SK-N-SH (cell line): ENCODE data around the gene TBC1D1.

Experiments
- CHD2 ChIP-seq: fragments of 150-350 bp; IDR thresholded peaks from 2 replicates; pipeline ENCODE4 v1.6.1; 2018; ENCODE audit warnings: low read length; ENCODE audit not compliant: partially characterized antibody
- FOSL2 ChIP-seq: IDR thresholded peaks from 2 replicates; pipeline ENCODE4 v1.4.0; 2012; ENCODE audit warnings: low read depth, mild to moderate bottlenecking, moderate library complexity, borderline replicate concordance
- GATA2 ChIP-seq: sonication (generic); formaldehyde crosslinking; IDR thresholded peaks from 2 replicates; pipeline ENCODE4 v1.5.0; 2020; ENCODE audit warnings: mild to moderate bottlenecking, missing genetic modification reagents
- JUND ChIP-seq: IDR thresholded peaks from 2 replicates; pipeline ENCODE4 v1.4.0; 2012
- NFIC ChIP-seq: IDR thresholded peaks from 2 replicates; pipeline ENCODE4 v1.4.0; 2012; ENCODE audit warnings: borderline replicate concordance
- NRF1 ChIP-seq: IDR thresholded peaks from 2 replicates; pipeline ENCODE4 v1.6.1; 2012; ENCODE audit warnings: low read depth, mild to moderate bottlenecking, low read length
- POLR2AphosphoS5 ChIP-seq: IDR thresholded peaks from 2 replicates; pipeline ENCODE4 v1.6.1; 2012; ENCODE audit warnings: low read depth, low read length
- RCOR1 ChIP-seq: fragments of 150-350 bp; IDR thresholded peaks from 2 replicates; pipeline ENCODE4 v1.6.1; 2017; ENCODE audit warnings: antibody characterized with exemption, low read length
- RXRA ChIP-seq: IDR thresholded peaks from 2 replicates; pipeline ENCODE4 v1.4.0; 2012; ENCODE audit warnings: low read depth, mild to moderate bottlenecking, borderline replicate concordance
- SMC3 ChIP-seq: IDR thresholded peaks from 2 replicates; pipeline ENCODE4 v1.6.1; 2012; ENCODE audit warnings: low read depth, low read length, improper control_type of control experiment
- TAF1 ChIP-seq: IDR thresholded peaks from 2 replicates; pipeline ENCODE4 v1.6.1; 2012; ENCODE audit warnings: low read depth, mild to moderate bottlenecking, low read length, moderate library complexity, borderline replicate concordance
- TF ChIP-seq, protein P1 (sequence below): fragments of 200-600 bp; sonication (generic); IDR thresholded peaks from 2 replicates; pipeline ENCODE4 v1.6.1; 2017; ENCODE audit warnings: antibody characterized with exemption, mild to moderate bottlenecking, moderate library complexity
- TF ChIP-seq, protein P2 (sequence below): fragments of 150-350 bp; IDR thresholded peaks from 2 replicates; pipeline ENCODE4 v1.6.1; 2017; ENCODE audit warnings: antibody characterized with exemption, low read length, low read depth, borderline replicate concordance

DNA sequence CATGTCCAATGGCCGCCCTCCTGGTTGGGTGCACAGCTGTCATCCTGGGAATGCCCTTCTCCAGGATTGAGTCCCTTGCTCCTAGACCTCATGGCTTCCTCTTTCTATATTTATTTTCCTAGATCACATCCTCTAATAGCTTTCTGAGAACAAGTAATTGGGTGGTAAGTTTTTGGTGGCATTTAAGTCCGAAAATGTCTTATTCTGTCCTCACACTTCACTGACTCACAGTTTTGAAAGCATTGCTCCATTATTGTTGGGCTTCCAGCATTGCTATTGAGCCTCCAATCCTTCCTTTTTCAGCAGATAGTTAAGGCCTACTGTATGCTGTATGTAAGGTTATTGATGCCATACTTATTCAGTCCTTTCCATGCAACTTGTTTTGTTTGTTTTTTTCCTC, 38.5 kb upstream of the TBC1D1 start:
- TF ChIP-seq, protein P1, sequence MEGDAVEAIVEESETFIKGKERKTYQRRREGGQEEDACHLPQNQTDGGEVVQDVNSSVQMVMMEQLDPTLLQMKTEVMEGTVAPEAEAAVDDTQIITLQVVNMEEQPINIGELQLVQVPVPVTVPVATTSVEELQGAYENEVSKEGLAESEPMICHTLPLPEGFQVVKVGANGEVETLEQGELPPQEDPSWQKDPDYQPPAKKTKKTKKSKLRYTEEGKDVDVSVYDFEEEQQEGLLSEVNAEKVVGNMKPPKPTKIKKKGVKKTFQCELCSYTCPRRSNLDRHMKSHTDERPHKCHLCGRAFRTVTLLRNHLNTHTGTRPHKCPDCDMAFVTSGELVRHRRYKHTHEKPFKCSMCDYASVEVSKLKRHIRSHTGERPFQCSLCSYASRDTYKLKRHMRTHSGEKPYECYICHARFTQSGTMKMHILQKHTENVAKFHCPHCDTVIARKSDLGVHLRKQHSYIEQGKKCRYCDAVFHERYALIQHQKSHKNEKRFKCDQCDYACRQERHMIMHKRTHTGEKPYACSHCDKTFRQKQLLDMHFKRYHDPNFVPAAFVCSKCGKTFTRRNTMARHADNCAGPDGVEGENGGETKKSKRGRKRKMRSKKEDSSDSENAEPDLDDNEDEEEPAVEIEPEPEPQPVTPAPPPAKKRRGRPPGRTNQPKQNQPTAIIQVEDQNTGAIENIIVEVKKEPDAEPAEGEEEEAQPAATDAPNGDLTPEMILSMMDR: no peak
- no peak for TF ChIP-seq RCOR1
- TF ChIP-seq RXRA: no peak
- TF ChIP-seq CHD2: no peak
- no peak for TF ChIP-seq GATA2 (CRISPR knock-in tag)
- no peak for TF ChIP-seq NFIC
- no peak for TF ChIP-seq NRF1
- TF ChIP-seq JUND: no peak
- TF ChIP-seq SMC3: no peak
- TF ChIP-seq FOSL2: no peak
- no peak for TF ChIP-seq TAF1
- TF ChIP-seq, protein P2, sequence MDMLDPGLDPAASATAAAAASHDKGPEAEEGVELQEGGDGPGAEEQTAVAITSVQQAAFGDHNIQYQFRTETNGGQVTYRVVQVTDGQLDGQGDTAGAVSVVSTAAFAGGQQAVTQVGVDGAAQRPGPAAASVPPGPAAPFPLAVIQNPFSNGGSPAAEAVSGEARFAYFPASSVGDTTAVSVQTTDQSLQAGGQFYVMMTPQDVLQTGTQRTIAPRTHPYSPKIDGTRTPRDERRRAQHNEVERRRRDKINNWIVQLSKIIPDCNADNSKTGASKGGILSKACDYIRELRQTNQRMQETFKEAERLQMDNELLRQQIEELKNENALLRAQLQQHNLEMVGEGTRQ: no peak
- no peak for TF ChIP-seq POLR2AphosphoS5
